Astrocyte (in vitro differentiated cells and primary cell): ENCODE measurements around the gene RBP3. TPM values are rescaled to one million over a fixed set of nuclear protein-coding genes. Genes with fewer than 3 reads are reported as not detected.

Experiments
- DNase-seq: peaks from one replicate; pipeline ENCODE4 v3.0.0-alpha.2; 2010; ENCODE audit warnings: low read depth
- FAIRE-seq: peaks from 2 replicates; lab custom pipeline; 2011; peaks lifted over from hg19 to GRCh38; lab: Jason Lieb, UNC
- H2AFZ ChIP-seq: 2 replicates; pipeline ENCODE4 v1.6.0; 2012; ENCODE audit warnings: low read depth, low read length, inconsistent platforms
- H3K27ac ChIP-seq: 2 replicates; pipeline ENCODE4 v1.5.1; 2011; ENCODE audit warnings: low read depth, low read length, inconsistent platforms
- H3K27me3 ChIP-seq: 2 replicates; pipeline ENCODE4 v1.6.0; 2011; ENCODE audit warnings: low read length, inconsistent platforms; ENCODE audit not compliant: insufficient read depth
- H3K36me3 ChIP-seq: 2 replicates; pipeline ENCODE4 v1.5.1; 2011; ENCODE audit warnings: low read length, inconsistent platforms; ENCODE audit not compliant: insufficient read depth
- H3K4me1 ChIP-seq: 2 replicates; pipeline ENCODE4 v1.5.1; 2011; ENCODE audit warnings: low read length, inconsistent platforms; ENCODE audit not compliant: insufficient read depth
- H3K4me2 ChIP-seq: 2 replicates; pipeline ENCODE4 v1.6.0; 2012; ENCODE audit warnings: low read length, inconsistent platforms
- H3K4me3 ChIP-seq: 2 replicates; pipeline ENCODE4 v1.5.1; 2011; ENCODE audit warnings: low read depth, mild to moderate bottlenecking, low read length, inconsistent platforms; ENCODE audit not compliant: insufficient read depth
- H3K79me2 ChIP-seq: 2 replicates; pipeline ENCODE4 v1.6.0; 2012; ENCODE audit warnings: mild to moderate bottlenecking, low read length, inconsistent platforms; ENCODE audit not compliant: insufficient read depth
- H3K9ac ChIP-seq: 2 replicates; pipeline ENCODE4 v1.6.0; 2012; ENCODE audit warnings: mild to moderate bottlenecking, low read length, inconsistent platforms
- H3K9me3 ChIP-seq: 2 replicates; pipeline ENCODE4 v1.5.1; 2012; ENCODE audit warnings: low read depth, mild to moderate bottlenecking, low read length, inconsistent platforms; ENCODE audit not compliant: insufficient read depth
- H4K20me1 ChIP-seq: 2 replicates; pipeline ENCODE4 v1.6.0; 2012; ENCODE audit warnings: low read length, inconsistent platforms; ENCODE audit not compliant: insufficient read depth
- H3K27ac Mint-ChIP-seq: one replicate; pipeline ENCODE4 v1.8.0; 2021; ENCODE audit warnings: mild to moderate bottlenecking, mixed read lengths; ENCODE audit not compliant: unreplicated experiment
- H3K27me3 Mint-ChIP-seq: one replicate; pipeline ENCODE4 v1.8.0; 2021; ENCODE audit warnings: low read depth, mixed read lengths; ENCODE audit not compliant: unreplicated experiment
- H3K36me3 Mint-ChIP-seq: one replicate; pipeline ENCODE4 v1.8.0; 2021; ENCODE audit warnings: low read depth, mixed read lengths; ENCODE audit not compliant: unreplicated experiment
- H3K4me1 Mint-ChIP-seq: one replicate; pipeline ENCODE4 v1.8.0; 2021; ENCODE audit warnings: low read depth, mixed read lengths; ENCODE audit not compliant: unreplicated experiment
- H3K4me3 Mint-ChIP-seq: one replicate; pipeline ENCODE4 v1.8.0; 2021; ENCODE audit warnings: mild to moderate bottlenecking, moderate library complexity, mixed read lengths; ENCODE audit not compliant: unreplicated experiment
- H3K9me3 Mint-ChIP-seq: one replicate; pipeline ENCODE4 v1.8.0; 2021; ENCODE audit warnings: mild to moderate bottlenecking, mixed read lengths; ENCODE audit not compliant: unreplicated experiment
- EZH2 ChIP-seq: IDR thresholded peaks from 2 replicates; pipeline ENCODE4 v1.6.1; 2012; ENCODE audit warnings: mild to moderate bottlenecking, low read length, inconsistent platforms; ENCODE audit not compliant: insufficient read depth
- total RNA-seq: library from RNA; stranded (reverse); gene quantifications from 2 replicates; pipeline ENCODE4 v1.2.1, GENCODE V29; 2021
- TF ChIP-seq, protein P1 (sequence below): IDR thresholded peaks from 2 replicates; pipeline ENCODE4 v1.5.1; 2011; ENCODE audit warnings: low read depth, mild to moderate bottlenecking, inconsistent platforms, low read length, moderate library complexity; ENCODE audit not compliant: insufficient read depth

Gene RBP3
- total RNA-seq, 1 donor from 2014 or later: not detected

DNA sequence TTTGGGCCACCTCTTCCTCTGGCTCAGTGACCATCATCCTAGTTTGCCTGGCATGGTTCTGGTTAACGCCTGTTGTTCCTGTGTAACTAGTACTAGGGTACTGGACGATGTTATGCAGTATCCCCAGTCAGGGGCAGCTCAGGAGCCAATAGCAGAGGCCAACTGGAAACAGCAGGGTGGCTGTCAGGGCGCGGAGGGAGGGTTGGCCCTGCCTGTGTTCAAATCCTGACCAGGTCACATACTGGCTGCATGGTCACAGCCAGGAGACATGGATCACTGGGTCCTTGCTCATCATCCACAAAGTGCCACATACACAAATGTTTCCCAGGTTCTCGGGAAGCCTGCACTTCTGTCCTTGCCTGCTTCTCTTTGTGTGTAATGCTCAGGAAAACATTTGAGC is 12.3 kb upstream of the RBP3 start:
- Histone ChIP-seq H3K79me2 (no peaks in the 10 kb centered on the region), H3K27ac (no peak overlapping the region), H3K4me1 (no peaks in the 10 kb centered on the region), H3K27me3 (peaks cover 16% of the 10 kb centered on the region), H3K9me3 (no peaks in the 10 kb centered on the region), H3K36me3 (no peaks in the 10 kb centered on the region), H3K4me3 (no peak overlapping the region), H3K9ac (no peak overlapping the region), H2AFZ (no peak overlapping the region), H4K20me1 (no peaks in the 10 kb centered on the region), H3K4me2 (no peak overlapping the region)
- Mint-ChIP-seq H3K27ac (no peak overlapping the region), H3K36me3 (no peaks in the 10 kb centered on the region), H3K4me3 (no peak overlapping the region), H3K4me1 (peaks cover 3% of the 10 kb centered on the region), H3K27me3 (peaks cover 53% of the 10 kb centered on the region), H3K9me3 (no peaks in the 10 kb centered on the region)
- TF ChIP-seq EZH2: no peak
- TF ChIP-seq, protein P1, sequence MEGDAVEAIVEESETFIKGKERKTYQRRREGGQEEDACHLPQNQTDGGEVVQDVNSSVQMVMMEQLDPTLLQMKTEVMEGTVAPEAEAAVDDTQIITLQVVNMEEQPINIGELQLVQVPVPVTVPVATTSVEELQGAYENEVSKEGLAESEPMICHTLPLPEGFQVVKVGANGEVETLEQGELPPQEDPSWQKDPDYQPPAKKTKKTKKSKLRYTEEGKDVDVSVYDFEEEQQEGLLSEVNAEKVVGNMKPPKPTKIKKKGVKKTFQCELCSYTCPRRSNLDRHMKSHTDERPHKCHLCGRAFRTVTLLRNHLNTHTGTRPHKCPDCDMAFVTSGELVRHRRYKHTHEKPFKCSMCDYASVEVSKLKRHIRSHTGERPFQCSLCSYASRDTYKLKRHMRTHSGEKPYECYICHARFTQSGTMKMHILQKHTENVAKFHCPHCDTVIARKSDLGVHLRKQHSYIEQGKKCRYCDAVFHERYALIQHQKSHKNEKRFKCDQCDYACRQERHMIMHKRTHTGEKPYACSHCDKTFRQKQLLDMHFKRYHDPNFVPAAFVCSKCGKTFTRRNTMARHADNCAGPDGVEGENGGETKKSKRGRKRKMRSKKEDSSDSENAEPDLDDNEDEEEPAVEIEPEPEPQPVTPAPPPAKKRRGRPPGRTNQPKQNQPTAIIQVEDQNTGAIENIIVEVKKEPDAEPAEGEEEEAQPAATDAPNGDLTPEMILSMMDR: no peak
- no peak for DNase-seq
- FAIRE-seq: no peak

DNA sequence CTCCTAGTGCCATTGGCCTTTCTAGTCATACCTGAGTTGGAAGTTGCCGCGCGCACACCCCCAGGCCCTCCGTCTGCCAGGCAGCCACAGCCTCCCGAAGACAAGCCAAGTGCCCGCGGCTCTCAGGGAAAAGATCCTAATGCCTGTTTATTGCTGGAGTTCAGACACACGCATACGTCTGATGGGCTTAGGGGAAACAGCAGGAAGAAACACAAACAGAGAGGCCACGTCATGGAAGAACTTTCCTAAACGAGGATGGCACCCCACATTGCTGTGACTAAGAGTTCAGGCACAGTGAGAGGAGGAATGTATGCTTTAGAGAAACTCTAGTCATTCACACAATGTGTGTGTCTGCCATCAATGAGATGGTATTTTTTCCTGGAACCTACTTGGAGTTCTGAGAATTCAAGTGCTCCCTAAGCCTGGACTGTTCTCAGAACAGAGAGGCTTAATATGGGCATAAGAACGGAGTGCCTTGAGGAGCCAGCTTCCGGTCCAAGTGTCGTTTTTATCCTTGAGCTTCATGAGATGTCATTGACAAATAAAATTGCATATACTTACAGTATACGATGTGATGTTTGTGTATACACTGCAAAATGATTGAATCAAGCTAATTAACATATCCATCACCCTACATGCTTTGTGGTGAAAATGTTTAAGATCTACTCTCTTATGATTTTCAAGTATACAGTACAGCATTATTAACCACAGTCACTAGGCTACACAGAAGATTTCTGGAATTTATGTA is 11.6 kb upstream of the RBP3 start:
- H3K27me3 Mint-ChIP-seq: peaks cover 52% of the 10 kb centered on the region
- H3K36me3 ChIP-seq: no peaks in the 10 kb centered on the region
- no peak overlapping the region for H3K4me3 Mint-ChIP-seq
- H3K79me2 ChIP-seq: no peaks in the 10 kb centered on the region
- H3K36me3 Mint-ChIP-seq: no peaks in the 10 kb centered on the region
- H2AFZ ChIP-seq: no peak overlapping the region
- no peak overlapping the region for H3K4me2 ChIP-seq
- H4K20me1 ChIP-seq: no peaks in the 10 kb centered on the region
- no peak overlapping the region for H3K9ac ChIP-seq
- H3K4me3 ChIP-seq: no peak overlapping the region
- H3K27ac Mint-ChIP-seq: no peak overlapping the region
- H3K4me1 Mint-ChIP-seq: peaks cover 3% of the 10 kb centered on the region
- H3K4me1 ChIP-seq: no peaks in the 10 kb centered on the region
- no peaks in the 10 kb centered on the region for H3K9me3 ChIP-seq
- no peak for FAIRE-seq
- no peak for TF ChIP-seq EZH2
- TF ChIP-seq, protein P1: no peak
- no peak for DNase-seq
- peaks cover 16% of the 10 kb centered on the region for H3K27me3 ChIP-seq
- H3K9me3 Mint-ChIP-seq: no peaks in the 10 kb centered on the region
- no peak overlapping the region for H3K27ac ChIP-seq

DNA sequence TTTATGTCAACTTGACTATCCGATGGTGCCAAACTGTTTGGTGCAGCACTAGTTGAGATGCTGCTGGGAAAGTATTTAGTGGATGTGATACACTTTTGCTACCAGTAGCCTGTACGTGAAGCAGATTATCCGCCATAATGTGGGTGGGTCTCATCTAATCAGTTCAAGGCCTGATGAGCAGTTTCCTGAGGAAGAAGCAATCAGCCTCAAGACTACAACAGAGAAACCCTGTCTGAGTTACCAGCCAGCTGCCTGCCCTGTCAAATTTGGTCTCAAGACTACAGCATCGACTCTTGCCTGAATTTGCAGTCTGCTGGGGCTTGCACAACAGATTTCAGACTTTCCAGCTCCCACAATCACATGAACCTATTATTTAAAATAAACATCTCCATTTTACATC is 10.9 kb upstream of the RBP3 start:
- H3K4me3 Mint-ChIP-seq: no peak overlapping the region
- peaks cover 16% of the 10 kb centered on the region for H3K27me3 ChIP-seq
- H3K36me3 ChIP-seq: no peaks in the 10 kb centered on the region
- H3K4me3 ChIP-seq: no peak overlapping the region
- TF ChIP-seq, protein P1: no peak
- no peak for TF ChIP-seq EZH2
- DNase-seq (no peak), FAIRE-seq (no peak)
- H3K79me2 ChIP-seq: no peaks in the 10 kb centered on the region
- H3K9me3 Mint-ChIP-seq: no peaks in the 10 kb centered on the region
- H3K9ac ChIP-seq: no peak overlapping the region
- no peak overlapping the region for H2AFZ ChIP-seq
- no peaks in the 10 kb centered on the region for H3K9me3 ChIP-seq
- peaks cover 3% of the 10 kb centered on the region for H3K4me1 Mint-ChIP-seq
- no peak overlapping the region for H3K4me2 ChIP-seq
- no peaks in the 10 kb centered on the region for H3K36me3 Mint-ChIP-seq
- H3K27ac Mint-ChIP-seq: no peak overlapping the region
- no peaks in the 10 kb centered on the region for H4K20me1 ChIP-seq
- H3K4me1 ChIP-seq: no peaks in the 10 kb centered on the region
- no peak overlapping the region for H3K27ac ChIP-seq
- H3K27me3 Mint-ChIP-seq: peaks cover 50% of the 10 kb centered on the region
